Measurements from ENCODE around the gene RANGRF.

Gene RANGRF

GRCh38 chr17:8285270-8286181, 2.9 kb upstream of the RANGRF start:
- H3K36me3 Mint-ChIP-seq (ENCODE audit: low read depth): peaks cover 9% of the 10 kb centered on the region
- H3K9me3 Mint-ChIP-seq: no peaks in the 10 kb centered on the region
- no peak overlapping the region for H3K4me3 Mint-ChIP-seq
- H3K27me3 Mint-ChIP-seq (ENCODE audit: low read depth): no peaks in the 10 kb centered on the region
- H3K4me1 Mint-ChIP-seq (ENCODE audit: low read depth): peaks cover 18% of the 10 kb centered on the region
- H3K27ac Mint-ChIP-seq: no peak overlapping the region

GRCh38 chr17:8287651-8288335, 677 bp upstream of the RANGRF start:
- Mint-ChIP-seq H3K27ac (peak overlapping the region; percentile 94), H3K36me3 (ENCODE audit: low read depth) (peaks cover 9% of the 10 kb centered on the region), H3K4me1 (ENCODE audit: low read depth) (peaks cover 20% of the 10 kb centered on the region), H3K27me3 (ENCODE audit: low read depth) (no peaks in the 10 kb centered on the region), H3K4me3 (peak overlapping the region; percentile 98), H3K9me3 (no peaks in the 10 kb centered on the region)

- Mint-ChIP-seq H3K27ac (peak overlapping the region; percentile 94), H3K27me3 (ENCODE audit: low read depth) (no peaks in the 10 kb centered on the region), H3K9me3 (no peaks in the 10 kb centered on the region), H3K4me1 (ENCODE audit: low read depth) (peaks cover 23% of the 10 kb centered on the region), H3K4me3 (peak overlapping the region; percentile 98), H3K36me3 (ENCODE audit: low read depth) (peaks cover 9% of the 10 kb centered on the region)
Measured at GRCh38 chr17:8289103-8289397, 580 bp downstream of the RANGRF start.

- H3K9me3 Mint-ChIP-seq: no peaks in the 10 kb centered on the region
- no peaks in the 10 kb centered on the region for H3K27me3 Mint-ChIP-seq (ENCODE audit: low read depth)
- H3K4me1 Mint-ChIP-seq (ENCODE audit: low read depth): peaks cover 30% of the 10 kb centered on the region
- H3K36me3 Mint-ChIP-seq (ENCODE audit: low read depth): peaks cover 9% of the 10 kb centered on the region
- H3K27ac Mint-ChIP-seq: no peak overlapping the region
- peak overlapping the region; percentile 98 for H3K4me3 Mint-ChIP-seq
Measured at GRCh38 chr17:8290043-8290442, 1.6 kb downstream of the RANGRF start.

- Mint-ChIP-seq H3K27me3 (ENCODE audit: low read depth) (no peaks in the 10 kb centered on the region), H3K27ac (no peak overlapping the region), H3K4me3 (no peak overlapping the region), H3K36me3 (ENCODE audit: low read depth) (peaks cover 11% of the 10 kb centered on the region), H3K4me1 (ENCODE audit: low read depth) (peaks cover 31% of the 10 kb centered on the region), H3K9me3 (no peaks in the 10 kb centered on the region)
Measured at GRCh38 chr17:8292639-8293395, 4.3 kb downstream of the RANGRF start.

- Mint-ChIP-seq H3K4me3 (peak overlapping the region; percentile 90), H3K27ac (peak overlapping the region; percentile 93), H3K4me1 (ENCODE audit: low read depth) (peaks cover 29% of the 10 kb centered on the region), H3K9me3 (no peaks in the 10 kb centered on the region), H3K36me3 (ENCODE audit: low read depth) (peaks cover 9% of the 10 kb centered on the region), H3K27me3 (ENCODE audit: low read depth) (no peaks in the 10 kb centered on the region)
Measured at GRCh38 chr17:8294361-8294760, 5.9 kb downstream of the RANGRF start.

GRCh38 chr17:8294814-8295316, 6.4 kb downstream of the RANGRF start:
- H3K27ac Mint-ChIP-seq: peak overlapping the region; percentile 93
- peak overlapping the region; percentile 90 for H3K4me3 Mint-ChIP-seq
- no peaks in the 10 kb centered on the region for H3K27me3 Mint-ChIP-seq (ENCODE audit: low read depth)
- peaks cover 27% of the 10 kb centered on the region for H3K4me1 Mint-ChIP-seq (ENCODE audit: low read depth)
- H3K36me3 Mint-ChIP-seq (ENCODE audit: low read depth): peaks cover 8% of the 10 kb centered on the region
- no peaks in the 10 kb centered on the region for H3K9me3 Mint-ChIP-seq

- H3K36me3 Mint-ChIP-seq (ENCODE audit: low read depth): peaks cover 2% of the 10 kb centered on the region
- H3K27ac Mint-ChIP-seq: no peak overlapping the region
- no peak overlapping the region for H3K4me3 Mint-ChIP-seq
- H3K4me1 Mint-ChIP-seq (ENCODE audit: low read depth): peaks cover 8% of the 10 kb centered on the region
- peaks cover 4% of the 10 kb centered on the region for H3K27me3 Mint-ChIP-seq (ENCODE audit: low read depth)
- no peaks in the 10 kb centered on the region for H3K9me3 Mint-ChIP-seq
Measured at GRCh38 chr17:8300226-8300625, 11.8 kb downstream of the RANGRF start.

GRCh38 chr17:8300627-8301242, 12.3 kb downstream of the RANGRF start:
- Mint-ChIP-seq H3K9me3 (no peaks in the 10 kb centered on the region), H3K27me3 (ENCODE audit: low read depth) (peaks cover 4% of the 10 kb centered on the region), H3K27ac (peak overlapping the region; percentile 13), H3K4me1 (ENCODE audit: low read depth) (peaks cover 8% of the 10 kb centered on the region), H3K36me3 (ENCODE audit: low read depth) (peaks cover 2% of the 10 kb centered on the region), H3K4me3 (no peak overlapping the region)

- H3K27me3 Mint-ChIP-seq (ENCODE audit: low read depth): peaks cover 4% of the 10 kb centered on the region
- H3K9me3 Mint-ChIP-seq: no peaks in the 10 kb centered on the region
- H3K4me1 Mint-ChIP-seq (ENCODE audit: low read depth): no peaks in the 10 kb centered on the region
Measured at GRCh38 chr17:8310601-8311123, 22.2 kb downstream of the RANGRF start.

GRCh38 chr17:8311131-8311790, 22.8 kb downstream of the RANGRF start:
- no peaks in the 10 kb centered on the region for H3K36me3 Mint-ChIP-seq (ENCODE audit: low read depth)
- H3K9me3 Mint-ChIP-seq: no peaks in the 10 kb centered on the region
- H3K4me1 Mint-ChIP-seq (ENCODE audit: low read depth): no peaks in the 10 kb centered on the region
- H3K4me3 Mint-ChIP-seq: no peak overlapping the region
- H3K27me3 Mint-ChIP-seq (ENCODE audit: low read depth): peaks cover 4% of the 10 kb centered on the region
- H3K27ac Mint-ChIP-seq: no peak overlapping the region

More at GRCh38 chr17:8310601-8311123, 22.2 kb downstream of the RANGRF start:
- no peaks in the 10 kb centered on the region for H3K36me3 Mint-ChIP-seq (ENCODE audit: low read depth)
- H3K4me3 Mint-ChIP-seq: no peak overlapping the region
- H3K27ac Mint-ChIP-seq: no peak overlapping the region

GRCh38 chr17:8312251-8312650, 23.8 kb downstream of the RANGRF start:
- H3K36me3 Mint-ChIP-seq (ENCODE audit: low read depth): no peaks in the 10 kb centered on the region
- no peaks in the 10 kb centered on the region for H3K4me1 Mint-ChIP-seq (ENCODE audit: low read depth)
- no peak overlapping the region for H3K27ac Mint-ChIP-seq
- no peaks in the 10 kb centered on the region for H3K9me3 Mint-ChIP-seq
- H3K27me3 Mint-ChIP-seq (ENCODE audit: low read depth): peaks cover 4% of the 10 kb centered on the region
- no peak overlapping the region for H3K4me3 Mint-ChIP-seq

- Mint-ChIP-seq H3K4me3 (no peak overlapping the region), H3K4me1 (ENCODE audit: low read depth) (no peaks in the 10 kb centered on the region), H3K27ac (no peak overlapping the region), H3K36me3 (ENCODE audit: low read depth) (no peaks in the 10 kb centered on the region), H3K27me3 (ENCODE audit: low read depth) (peaks cover 4% of the 10 kb centered on the region), H3K9me3 (no peaks in the 10 kb centered on the region)
Measured at GRCh38 chr17:8312726-8313600, 24.5 kb downstream of the RANGRF start.

Data from T-helper 1 cell treated with Interleukin-12 subunit alpha and Interleukin-12 subunit beta and Interleukin-4 antibody, amounts not matched to agents 30 μg/mL and 1 μg/mL, for 36 hours (primary cell).